Measurements from ENCODE around the gene KIF18A.
"Not testable (repeated sequence)": the region's sequence is repeated elsewhere in the genome, so short reads cannot be mapped to it uniquely, and the experiment has no call there.

Gene KIF18A

DNA sequence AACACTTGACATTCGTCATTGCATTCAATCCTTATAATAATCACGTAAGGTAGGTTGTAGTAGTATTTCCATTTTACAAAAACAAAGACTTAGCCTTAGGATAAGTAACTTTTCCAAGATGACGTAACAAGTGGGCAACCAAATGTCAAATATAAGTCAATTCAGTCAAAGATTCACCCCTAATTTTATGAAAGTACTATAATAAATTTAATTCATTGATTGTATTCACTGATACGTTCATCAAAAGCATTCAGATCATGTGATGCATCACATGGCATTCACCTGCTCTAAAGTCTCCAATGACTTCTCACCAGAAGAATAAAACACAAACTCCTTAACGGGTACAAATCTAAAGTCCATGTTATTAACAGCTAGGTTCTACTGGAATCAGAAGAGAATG lies 2.1 kb downstream of the KIF18A start:
- Histone ChIP-seq H3K4me1 (ENCODE audit: control insufficient read depth, insufficient read depth, low read length) (peaks cover 43% of the 10 kb centered on the region), H3K36me3 (ENCODE audit: insufficient read depth, low read length) (no peaks in the 10 kb centered on the region), H3K4me2 (ENCODE audit: low read length) (peak overlapping the region; percentile 92), H3K27me3 (ENCODE audit: control insufficient read depth, insufficient read depth, low read length) (no peaks in the 10 kb centered on the region), H3K9me3 (replicated peaks; ENCODE audit: low read length) (no peaks in the 10 kb centered on the region), H3K4me3 (ENCODE audit: low read length) (no peak overlapping the region), H3K9ac (ENCODE audit: low read depth, low read length) (peak overlapping the region; percentile 28)

DNA sequence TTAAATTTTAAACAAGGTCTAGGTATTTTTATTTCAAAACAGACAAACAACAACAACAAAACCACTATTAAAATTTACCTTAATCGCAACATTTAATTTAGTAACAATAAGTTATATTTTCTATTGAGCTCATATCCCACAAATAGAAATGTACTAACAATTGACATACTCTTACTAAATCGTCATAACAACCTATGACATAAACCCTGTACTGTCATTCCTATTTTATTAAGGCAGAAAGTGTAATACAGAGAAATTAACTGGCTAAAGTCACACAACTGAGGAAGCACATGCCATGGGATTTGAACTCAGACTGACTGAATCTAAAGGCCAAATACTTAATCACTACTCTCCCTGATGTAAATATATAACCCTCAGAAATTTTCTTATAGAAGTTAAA lies 3.0 kb downstream of the KIF18A start:
- H3K4me3 ChIP-seq (ENCODE audit: low read length): no peak overlapping the region

DNA sequence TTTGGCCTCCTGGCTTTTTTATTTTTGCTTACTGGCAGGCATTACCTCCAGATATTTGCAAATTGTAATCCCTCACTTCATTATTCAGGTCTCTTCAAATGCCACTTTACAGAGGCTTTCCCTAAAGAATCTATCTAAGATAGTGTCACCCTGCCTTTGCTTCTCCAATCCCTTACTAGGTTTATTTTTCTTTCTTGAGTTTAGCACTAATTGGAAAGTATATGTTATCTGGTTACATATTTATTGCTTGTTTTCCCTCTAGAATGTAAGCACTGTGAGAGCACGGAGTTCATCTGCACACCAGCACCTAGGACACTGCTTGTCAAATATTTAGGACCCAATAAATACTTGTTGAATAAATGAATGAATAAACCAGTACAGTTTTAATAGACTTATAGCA lies 3.5 kb downstream of the KIF18A start:
- no peak overlapping the region for H3K4me3 ChIP-seq (ENCODE audit: low read length)

More for the DNA sequence above, 3.0 kb downstream of the KIF18A start:
- Histone ChIP-seq H3K36me3 (ENCODE audit: insufficient read depth, low read length) (no peaks in the 10 kb centered on the region), H3K9me3 (replicated peaks; ENCODE audit: low read length) (no peaks in the 10 kb centered on the region), H3K4me2 (ENCODE audit: low read length) (no peak overlapping the region), H3K27me3 (ENCODE audit: control insufficient read depth, insufficient read depth, low read length) (no peaks in the 10 kb centered on the region), H3K4me1 (ENCODE audit: control insufficient read depth, insufficient read depth, low read length) (peaks cover 41% of the 10 kb centered on the region), H3K9ac (ENCODE audit: low read depth, low read length) (no peak overlapping the region)

DNA sequence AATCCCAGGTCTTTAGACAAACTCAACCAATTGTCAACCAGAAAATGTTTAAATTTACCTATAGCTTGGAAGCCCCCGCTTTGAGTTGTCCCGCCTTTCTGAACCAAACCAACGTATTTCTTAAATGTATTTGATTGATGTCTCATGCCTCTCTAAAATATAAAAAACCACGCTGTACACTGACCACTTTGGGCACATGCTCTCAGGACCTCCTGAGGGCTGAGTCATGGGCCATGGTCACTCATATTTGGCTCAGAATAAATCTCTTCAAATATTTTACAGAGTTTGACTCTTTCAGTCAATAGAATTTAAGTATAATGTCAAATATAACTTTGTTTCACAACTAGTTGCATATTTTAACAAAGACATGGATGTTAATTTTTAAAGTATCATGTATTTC lies 5.7 kb downstream of the KIF18A start:
- peaks cover 27% of the 10 kb centered on the region for H3K4me1 ChIP-seq (ENCODE audit: control insufficient read depth, insufficient read depth, low read length)
- peak overlapping the region; percentile 28 for H3K4me2 ChIP-seq (ENCODE audit: low read length)
- H3K9ac ChIP-seq (ENCODE audit: low read depth, low read length); H3K27me3 ChIP-seq (ENCODE audit: control insufficient read depth, insufficient read depth, low read length); H3K4me3 ChIP-seq (ENCODE audit: low read length); H3K9me3 ChIP-seq (replicated peaks; ENCODE audit: low read length); H3K36me3 ChIP-seq (ENCODE audit: insufficient read depth, low read length): not testable (repeated sequence)

More for the DNA sequence above, 3.5 kb downstream of the KIF18A start:
- no peaks in the 10 kb centered on the region for H3K36me3 ChIP-seq (ENCODE audit: insufficient read depth, low read length)
- peak overlapping the region; percentile 2 for H3K4me2 ChIP-seq (ENCODE audit: low read length)
- peaks cover 36% of the 10 kb centered on the region for H3K4me1 ChIP-seq (ENCODE audit: control insufficient read depth, insufficient read depth, low read length)
- no peaks in the 10 kb centered on the region for H3K9me3 ChIP-seq (replicated peaks; ENCODE audit: low read length)
- H3K9ac ChIP-seq (ENCODE audit: low read depth, low read length): no peak overlapping the region
- H3K27me3 ChIP-seq (ENCODE audit: control insufficient read depth, insufficient read depth, low read length): no peaks in the 10 kb centered on the region

DNA sequence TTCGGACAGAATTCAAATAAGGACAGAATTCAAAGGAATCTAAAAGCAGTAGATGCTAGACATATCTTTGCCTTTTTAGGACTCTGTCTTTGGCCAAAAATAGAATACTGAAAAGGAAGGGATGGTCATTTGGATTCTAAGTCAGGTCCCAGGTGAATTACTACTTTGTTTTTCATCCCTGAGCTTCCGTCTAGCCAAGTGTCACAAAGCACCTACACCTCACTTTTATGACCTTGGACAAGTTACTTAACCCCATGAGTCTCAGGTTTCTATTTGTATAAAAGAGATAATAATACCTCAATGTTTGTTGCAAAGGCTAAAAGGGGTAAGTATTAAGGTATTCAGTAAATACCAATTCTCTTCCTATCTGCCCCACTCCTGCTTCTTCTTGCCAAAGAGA lies 7.3 kb downstream of the KIF18A start:
- Histone ChIP-seq H3K9me3 (replicated peaks; ENCODE audit: low read length) (no peaks in the 10 kb centered on the region), H3K9ac (ENCODE audit: low read depth, low read length) (no peak overlapping the region), H3K4me2 (ENCODE audit: low read length) (no peak overlapping the region), H3K36me3 (ENCODE audit: insufficient read depth, low read length) (no peaks in the 10 kb centered on the region), H3K4me1 (ENCODE audit: control insufficient read depth, insufficient read depth, low read length) (peaks cover 14% of the 10 kb centered on the region), H3K4me3 (ENCODE audit: low read length) (no peak overlapping the region), H3K27me3 (ENCODE audit: control insufficient read depth, insufficient read depth, low read length) (no peaks in the 10 kb centered on the region)

DNA sequence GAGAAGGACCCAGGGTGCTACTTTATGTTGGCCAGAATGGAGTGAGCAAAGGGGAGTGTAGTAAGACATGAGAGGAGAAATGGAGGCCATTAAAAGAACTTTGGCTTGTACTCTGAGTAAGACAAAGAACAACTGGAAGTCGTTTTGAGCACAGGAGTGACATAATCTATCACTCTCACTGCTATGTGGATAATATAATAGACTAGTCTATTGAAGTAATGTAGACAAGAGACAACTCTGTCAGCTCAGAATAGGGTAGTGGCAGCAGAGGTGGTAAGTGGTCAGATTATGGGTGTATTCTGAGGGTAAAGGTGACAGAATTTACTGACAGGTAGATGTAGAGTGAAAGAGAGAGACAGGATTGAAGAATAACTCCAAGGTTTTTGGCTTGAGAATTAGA lies 8.2 kb downstream of the KIF18A start:
- no peaks in the 10 kb centered on the region for H3K36me3 ChIP-seq (ENCODE audit: insufficient read depth, low read length)
- H3K4me3 ChIP-seq (ENCODE audit: low read length): no peak overlapping the region
- no peak overlapping the region for H3K9ac ChIP-seq (ENCODE audit: low read depth, low read length)
- H3K9me3 ChIP-seq (replicated peaks; ENCODE audit: low read length): no peaks in the 10 kb centered on the region
- peaks cover 11% of the 10 kb centered on the region for H3K4me1 ChIP-seq (ENCODE audit: control insufficient read depth, insufficient read depth, low read length)
- H3K4me2 ChIP-seq (ENCODE audit: low read length): no peak overlapping the region
- H3K27me3 ChIP-seq (ENCODE audit: control insufficient read depth, insufficient read depth, low read length): no peaks in the 10 kb centered on the region

DNA sequence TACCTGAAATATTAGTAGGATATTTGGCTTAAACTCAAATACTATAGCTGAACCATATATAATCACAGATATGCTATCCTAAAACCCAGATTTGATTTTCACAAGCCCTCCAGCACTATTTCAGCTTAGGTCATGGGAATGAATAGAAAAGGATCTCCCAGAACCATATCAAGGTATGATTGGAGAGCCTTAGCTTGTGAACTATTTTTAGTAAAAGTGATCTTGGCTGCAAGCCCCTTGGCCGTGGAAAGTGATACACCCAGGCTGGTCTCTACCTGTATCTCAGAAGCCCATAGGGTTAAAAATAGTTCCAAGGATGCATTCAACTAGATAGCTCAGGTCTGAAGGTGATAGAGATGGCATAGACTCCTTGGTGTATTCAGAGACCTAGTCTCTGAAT lies 9.7 kb downstream of the KIF18A start:
- no peaks in the 10 kb centered on the region for H3K9me3 ChIP-seq (replicated peaks; ENCODE audit: low read length)
- H3K27me3 ChIP-seq (ENCODE audit: control insufficient read depth, insufficient read depth, low read length): no peaks in the 10 kb centered on the region

DNA sequence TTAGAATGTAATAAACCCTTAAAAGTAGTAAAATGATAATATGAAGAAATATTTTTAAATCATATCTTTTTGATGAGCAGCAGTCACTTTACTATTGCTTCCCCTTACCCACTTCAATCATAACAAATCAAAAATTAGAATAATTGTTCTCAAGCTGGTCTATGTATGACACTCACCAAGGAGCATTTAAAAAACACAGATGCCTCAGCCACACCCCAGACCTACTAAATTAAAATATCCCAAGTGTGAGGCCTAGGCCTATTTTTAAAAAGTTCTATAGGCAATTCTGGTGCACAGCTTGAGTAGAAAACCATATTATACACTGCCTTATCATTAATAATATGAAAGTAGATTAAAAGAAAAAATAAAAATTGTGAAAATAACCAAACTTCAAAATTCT lies 15.2 kb downstream of the KIF18A start:
- H3K9ac ChIP-seq (ENCODE audit: low read depth, low read length): no peak overlapping the region
- no peaks in the 10 kb centered on the region for H3K9me3 ChIP-seq (replicated peaks; ENCODE audit: low read length)
- H3K4me2 ChIP-seq (ENCODE audit: low read length): no peak overlapping the region
- peaks cover 16% of the 10 kb centered on the region for H3K4me1 ChIP-seq (ENCODE audit: control insufficient read depth, insufficient read depth, low read length)
- no peak overlapping the region for H3K4me3 ChIP-seq (ENCODE audit: low read length)
- H3K36me3 ChIP-seq (ENCODE audit: insufficient read depth, low read length): peaks cover 2% of the 10 kb centered on the region
- H3K27me3 ChIP-seq (ENCODE audit: control insufficient read depth, insufficient read depth, low read length): no peaks in the 10 kb centered on the region

More for the DNA sequence above, 9.7 kb downstream of the KIF18A start:
- Histone ChIP-seq H3K4me1 (ENCODE audit: control insufficient read depth, insufficient read depth, low read length) (peaks cover 11% of the 10 kb centered on the region), H3K36me3 (ENCODE audit: insufficient read depth, low read length) (no peaks in the 10 kb centered on the region), H3K4me3 (ENCODE audit: low read length) (no peak overlapping the region), H3K9ac (ENCODE audit: low read depth, low read length) (no peak overlapping the region), H3K4me2 (ENCODE audit: low read length) (no peak overlapping the region)

DNA sequence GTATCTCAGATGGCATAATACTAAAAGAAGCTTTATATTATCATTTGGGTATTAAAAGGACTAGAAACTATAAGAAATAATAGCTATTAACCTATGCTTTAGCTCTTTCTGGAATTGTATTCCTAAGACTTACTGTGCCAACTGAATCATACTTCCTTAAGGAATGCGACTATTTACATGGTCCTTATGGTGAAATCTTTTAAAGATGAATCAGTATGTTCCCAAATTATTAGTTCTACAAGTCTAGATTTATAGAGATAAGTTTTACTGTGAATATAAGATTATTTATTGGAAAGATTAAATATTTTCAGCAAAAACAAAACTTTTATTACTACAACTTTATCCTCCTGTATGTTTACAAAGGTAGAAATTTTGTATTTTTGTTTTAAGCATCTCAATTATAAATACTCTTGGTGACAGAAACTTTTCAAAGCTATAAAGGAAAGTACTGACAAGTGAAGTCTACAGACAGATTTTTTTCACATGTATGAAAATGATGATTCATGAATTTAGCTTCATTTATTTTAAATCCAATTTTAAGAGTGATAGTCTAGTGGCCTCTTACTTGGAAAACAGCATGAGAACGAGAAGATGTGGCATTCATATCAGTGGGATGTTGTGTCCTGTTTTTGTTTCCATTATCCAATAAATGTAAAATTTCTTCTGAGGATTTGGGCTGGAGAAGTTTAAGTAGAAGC lies 17.8 kb downstream of the KIF18A start:
- Histone ChIP-seq H3K9ac (ENCODE audit: low read depth, low read length) (peak overlapping the region; percentile 17), H3K4me1 (ENCODE audit: control insufficient read depth, insufficient read depth, low read length) (peaks cover 22% of the 10 kb centered on the region), H3K4me3 (ENCODE audit: low read length) (no peak overlapping the region), H3K36me3 (ENCODE audit: insufficient read depth, low read length) (peaks cover 7% of the 10 kb centered on the region), H3K4me2 (ENCODE audit: low read length) (no peak overlapping the region), H3K27me3 (ENCODE audit: control insufficient read depth, insufficient read depth, low read length) (no peaks in the 10 kb centered on the region), H3K9me3 (replicated peaks; ENCODE audit: low read length) (no peaks in the 10 kb centered on the region)

DNA sequence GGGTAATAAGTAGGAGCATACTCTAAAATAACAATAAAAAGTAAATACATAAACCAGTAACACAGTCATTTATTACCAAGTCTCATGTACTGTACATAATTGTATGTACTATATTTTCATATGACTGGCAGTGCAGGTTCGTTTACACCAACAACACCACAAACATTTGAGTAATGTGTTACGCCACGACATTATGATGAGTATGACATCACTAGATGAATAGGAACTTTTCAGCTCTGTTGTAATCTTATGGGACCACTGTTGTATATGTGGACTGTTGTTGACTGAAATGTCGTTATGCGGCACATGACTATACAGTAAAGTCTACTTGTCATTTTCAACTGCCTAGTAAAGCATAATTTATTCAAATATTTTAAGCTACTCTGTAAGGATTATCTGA lies 18.6 kb downstream of the KIF18A start:
- H3K36me3 ChIP-seq (ENCODE audit: insufficient read depth, low read length): peaks cover 7% of the 10 kb centered on the region
- no peak overlapping the region for H3K9ac ChIP-seq (ENCODE audit: low read depth, low read length)
- no peak overlapping the region for H3K4me3 ChIP-seq (ENCODE audit: low read length)
- peaks cover 22% of the 10 kb centered on the region for H3K4me1 ChIP-seq (ENCODE audit: control insufficient read depth, insufficient read depth, low read length)
- no peaks in the 10 kb centered on the region for H3K27me3 ChIP-seq (ENCODE audit: control insufficient read depth, insufficient read depth, low read length)
- H3K4me2 ChIP-seq (ENCODE audit: low read length): no peak overlapping the region
- H3K9me3 ChIP-seq (replicated peaks; ENCODE audit: low read length): no peaks in the 10 kb centered on the region

DNA sequence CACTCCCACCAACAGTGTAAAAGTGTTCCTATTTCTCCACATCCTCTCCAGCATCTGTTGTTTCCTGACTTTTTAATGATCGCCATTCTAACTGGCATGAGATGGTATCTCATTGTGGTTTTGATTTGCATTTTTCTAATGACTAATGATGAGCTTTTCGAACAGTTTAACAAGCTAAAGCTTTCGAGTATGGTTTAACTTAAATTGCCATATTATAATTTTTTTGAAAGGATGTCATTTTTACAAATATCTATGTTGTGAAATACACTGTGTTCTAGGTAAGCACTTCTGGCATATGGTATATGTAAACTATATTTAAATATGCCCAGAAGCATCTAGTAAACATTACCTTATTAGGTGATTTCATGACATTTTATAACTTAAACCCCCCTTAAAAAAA lies 20.3 kb downstream of the KIF18A start:
- H3K4me3 ChIP-seq (ENCODE audit: low read length); H3K27me3 ChIP-seq (ENCODE audit: control insufficient read depth, insufficient read depth, low read length); H3K9me3 ChIP-seq (replicated peaks; ENCODE audit: low read length); H3K4me2 ChIP-seq (ENCODE audit: low read length); H3K36me3 ChIP-seq (ENCODE audit: insufficient read depth, low read length); H3K9ac ChIP-seq (ENCODE audit: low read depth, low read length): not testable (repeated sequence)
- H3K4me1 ChIP-seq (ENCODE audit: control insufficient read depth, insufficient read depth, low read length): peaks cover 22% of the 10 kb centered on the region

DNA sequence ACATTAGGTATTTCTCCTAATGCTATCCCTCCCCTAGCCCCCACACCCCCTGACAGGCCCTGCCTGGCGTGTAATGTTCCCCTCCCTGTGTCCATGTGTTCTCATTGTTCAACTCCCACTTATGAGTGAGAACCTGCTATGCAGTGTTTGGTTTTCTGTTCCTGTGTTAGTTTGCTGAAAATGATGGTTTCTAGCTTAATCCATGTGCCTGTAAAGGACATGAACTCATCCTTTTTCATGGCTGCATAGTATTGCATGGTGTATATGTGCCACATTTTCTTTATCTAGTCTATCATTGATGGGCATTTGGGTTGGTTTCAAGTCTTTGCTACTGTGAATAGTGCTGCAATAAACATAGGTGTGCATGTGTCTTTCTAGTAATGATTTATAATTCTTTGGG lies 20.8 kb downstream of the KIF18A start:
- H3K9me3 ChIP-seq (replicated peaks; ENCODE audit: low read length); H3K4me3 ChIP-seq (ENCODE audit: low read length); H3K36me3 ChIP-seq (ENCODE audit: insufficient read depth, low read length); H3K9ac ChIP-seq (ENCODE audit: low read depth, low read length); H3K27me3 ChIP-seq (ENCODE audit: control insufficient read depth, insufficient read depth, low read length); H3K4me2 ChIP-seq (ENCODE audit: low read length): not testable (repeated sequence)
- H3K4me1 ChIP-seq (ENCODE audit: control insufficient read depth, insufficient read depth, low read length): peaks cover 22% of the 10 kb centered on the region

All from skeletal muscle satellite cell (primary cell).